Endothelial cell of umbilical vein (primary cell): ENCODE results near the gene EML3. TPM values are rescaled to one million over a fixed set of nuclear protein-coding genes. Genes with fewer than 3 reads are reported as not detected.

Experiments used
- BruUV-seq: library from RNA; stranded (reverse); fragments of 400-500 nt; replicated peaks from 2 replicates; lab custom pipeline; 2021; lab: Mats Ljungman, UMichigan
- CTCF ChIA-PET: fragments of 300-600, 350-600 bp; sonication (Branson Sonifier 250); formaldehyde crosslinking; loops from one replicate; lab custom pipeline; 2021; ENCODE audit warnings: antibody characterized with exemption, inconsistent platforms; lab: Charles Lee
- POLR2A ChIA-PET: fragments of 300-600, 350-600 bp; sonication (Branson Sonifier 250); formaldehyde crosslinking; loops from one replicate; lab custom pipeline; 2021; ENCODE audit warnings: antibody characterized with exemption, inconsistent platforms; lab: Charles Lee
- DNase-seq: peaks from one replicate; pipeline ENCODE4 v3.0.0-alpha.2; 2011; ENCODE audit warnings: low read depth, low spot score
- FAIRE-seq: peaks from 2 replicates; lab custom pipeline; 2011; peaks lifted over from hg19 to GRCh38; lab: Jason Lieb, UNC
- H2AFZ ChIP-seq: 2 replicates; pipeline ENCODE4 v1.6.0; 2012; ENCODE audit warnings: low read depth, low read length, control low read depth, inconsistent platforms
- H3K27ac ChIP-seq: 2 replicates; pipeline ENCODE4 v1.5.1; 2011; ENCODE audit warnings: low read depth, mild to moderate bottlenecking, control low read depth, low read length, moderate library complexity; ENCODE audit not compliant: insufficient read depth
- H3K27me3 ChIP-seq, 2 experiments: 2 replicates each; pipeline versions ENCODE4 v1.6.0 to v1.6.1; 2011; ENCODE audit warnings: low read length in 2 of 2, mixed read lengths in 1 of 2; ENCODE audit not compliant: control insufficient read depth in 2 of 2, insufficient read depth in 2 of 2
- H3K36me3 ChIP-seq, 2 experiments: 2 replicates in 1 of 2; 3 replicates in 1 of 2; pipeline ENCODE4 v1.5.1; 2011; ENCODE audit warnings: low read length in 2 of 2, mild to moderate bottlenecking in 1 of 2, moderate library complexity in 1 of 2; ENCODE audit not compliant: control insufficient read depth in 2 of 2, insufficient read depth in 2 of 2; ENCODE audit errors: extremely low read depth in 1 of 2
- H3K4me1 ChIP-seq: 3 replicates; pipeline ENCODE4 v1.5.1; 2011; ENCODE audit warnings: mild to moderate bottlenecking, low read length; ENCODE audit not compliant: control insufficient read depth, insufficient read depth; ENCODE audit errors: extremely low read depth
- H3K4me2 ChIP-seq: 2 replicates; pipeline ENCODE4 v1.6.1; 2011; ENCODE audit warnings: low read length, control low read depth, mixed read lengths; ENCODE audit not compliant: insufficient read depth
- H3K4me3 ChIP-seq, 3 experiments: fragments of 200-600 bp in 1 of 3; sonication (generic), shearing (Covaris generic) in 1 of 3; replicated peaks in 1 of 3; 2 replicates each; pipeline ENCODE4 v1.5.1; 2011 to 2016; ENCODE audit warnings: control low read depth in 3 of 3, low read length in 3 of 3, mild to moderate bottlenecking in 2 of 3, inconsistent platforms in 1 of 3, low read depth in 1 of 3, moderate library complexity in 1 of 3; ENCODE audit not compliant: insufficient read depth in 1 of 3
- H3K79me2 ChIP-seq: 2 replicates; pipeline ENCODE4 v1.6.0; 2012; ENCODE audit warnings: low read length, inconsistent platforms; ENCODE audit not compliant: control insufficient read depth, insufficient read depth
- H3K9ac ChIP-seq: replicated peaks from 2 replicates; pipeline ENCODE3; 2011; ENCODE audit warnings: low read length, control low read depth; ENCODE audit not compliant: insufficient read depth; ENCODE audit errors: extremely low read depth
- H3K9me1 ChIP-seq: replicated peaks from 3 replicates; pipeline ENCODE4 v1.6.0; 2011; ENCODE audit warnings: mild to moderate bottlenecking, low read length; ENCODE audit not compliant: control insufficient read depth, insufficient read depth; ENCODE audit errors: extremely low read depth
- H3K9me3 ChIP-seq: replicated peaks from 2 replicates; pipeline ENCODE4 v1.5.1; 2012; ENCODE audit warnings: low read length, inconsistent platforms; ENCODE audit not compliant: control insufficient read depth, insufficient read depth
- H4K20me1 ChIP-seq: replicated peaks from 2 replicates; pipeline ENCODE3; 2011; ENCODE audit warnings: mild to moderate bottlenecking, low read length; ENCODE audit not compliant: control insufficient read depth, insufficient read depth; ENCODE audit errors: extremely low read depth
- EZH2 ChIP-seq: IDR thresholded peaks from 2 replicates; pipeline ENCODE4 v1.6.1; 2012; ENCODE audit warnings: borderline replicate concordance, low read depth, mild to moderate bottlenecking, moderate library complexity, low read length, inconsistent platforms; ENCODE audit not compliant: severe bottlenecking
- FOS ChIP-seq: IDR thresholded peaks from 2 replicates; pipeline ENCODE4 v1.6.1; 2011; ENCODE audit warnings: mild to moderate bottlenecking, low read length, moderate library complexity, borderline replicate concordance; ENCODE audit not compliant: insufficient read depth
- GATA2 ChIP-seq: IDR thresholded peaks from 2 replicates; pipeline ENCODE4 v1.7.0; 2011; ENCODE audit warnings: low read depth, mild to moderate bottlenecking, moderate library complexity, mixed read lengths, low read length; ENCODE audit not compliant: insufficient read length, insufficient read depth
- MAX ChIP-seq: IDR thresholded peaks from 2 replicates; pipeline ENCODE4 v1.6.1; 2011; ENCODE audit not compliant: insufficient read depth, insufficient read length
- MYC ChIP-seq: IDR thresholded peaks from one replicate; pipeline ENCODE4 v1.6.1; 2011; ENCODE audit warnings: mild to moderate bottlenecking, low read depth, low read length
- POLR2A ChIP-seq: IDR thresholded peaks from 2 replicates; pipeline ENCODE4 v1.6.1; 2012; ENCODE audit warnings: low read depth, mild to moderate bottlenecking, control low read depth, low read length
- POLR2AphosphoS5 ChIP-seq: IDR thresholded peaks from 2 replicates; pipeline ENCODE4 v1.6.1; 2012; ENCODE audit warnings: low read depth, mild to moderate bottlenecking, control low read depth, low read length, moderate library complexity; ENCODE audit not compliant: insufficient read depth
- dilution Hi-C: fragments of 300-500 bp; cut with MboI; formaldehyde crosslinking; loops from one replicate; pipeline ENCODE4 v1.15.0; 2019; ENCODE audit warnings: low sequenced_read_pairs; ENCODE audit not compliant: extremely low pct_ligation_motif_present
- intact Hi-C: fragments of 100-400 bp; cut with micrococcal nuclease; formaldehyde crosslinking; loops from one replicate; pipeline ENCODE4 v1.10.0; 2022
- polyA plus RNA-seq, 4 experiments: library from polyadenylated mRNA; depleted of rRNA in 3 of 4; stranded (reverse) in 3 of 4; unstranded in 1 of 4; fragments of >200 nt; gene quantifications; 2 replicates each; pipeline versions ENCODE4 v1.2.1 to v1.2.3, GENCODE V29; 2011 to 2012; ENCODE audit warnings: missing spikeins in 1 of 4
- total RNA-seq: library from RNA; stranded (reverse); gene quantifications from 2 replicates; pipeline ENCODE4 v1.2.3, GENCODE V29; 2021

Gene EML3
- total and polyA plus RNA-seq, 2 donors (not counting 3 experiments of a cell fraction or from before 2014, with no cell fraction given): 75.7 to 101 TPM

- FAIRE-seq: peak; percentile 100
- TSS peak; percentile 99 for BruUV-seq
- intact Hi-C loops (loop anchor here (1.0 to 5.0 kb wide), 5 partner anchors 8 to 251 kb away; partner anchors contain the start of gene EML3), dilution Hi-C loops (no loop called here)
- Histone ChIP-seq H4K20me1 (no peaks in the 10 kb centered on the region), H3K4me1 (peaks cover 18% of the 10 kb centered on the region), H3K79me2 (peaks cover 13% of the 10 kb centered on the region), H3K9ac (peak within 1 kb of the TSS; percentile 87), H3K4me2 (peak within 1 kb of the TSS; percentile 78), H3K27ac (peak within 1 kb of the TSS; percentile 82), H2AFZ (peak within 1 kb of the TSS; percentile 30), H3K36me3 (peaks cover 26 to 30% of the 10 kb centered on the region in 2 experiments), H3K4me3 (peak within 1 kb of the TSS; percentile 67 to 87 (median 82)), H3K27me3 (no peaks in the 10 kb centered on the region), H3K9me3 (no peaks in the 10 kb centered on the region), H3K9me1 (no peaks in the 10 kb centered on the region)
- ChIA-PET CTCF (interaction anchor here (0.6 to 4.5 kb wide), 25 partner anchors 9 to 290 kb away, joined by 3 to 52 read pairs (median 7); partner anchors contain the start of genes AHNAK, B3GAT3, C11orf98 and CSKMT), POLR2A (interaction anchor here (0.7 to 3.7 kb wide), 20 partner anchors 10 to 250 kb away, joined by 3 to 75 read pairs (median 6); partner anchors contain the start of genes B3GAT3, C11orf98, CSKMT and EEF1G)
- peak; percentile 99 for DNase-seq
- TF ChIP-seq POLR2AphosphoS5 (peak; percentile 98), GATA2 (peak; percentile 85), MAX (peak; percentile 43), POLR2A (peak; percentile 99), FOS (no peak), MYC (peak; percentile 46), EZH2 (no peak)
Observed at GRCh38 chr11:62591448-62592145, 21.0 kb downstream of the EML3 start, which contains the start of gene TUT1. TSS of gene TUT1 (minus strand) at chr11:62591523. CDS start at chr11:62591485, 38 bp downstream.
